B cell (primary cell): ENCODE measurements around the gene ZNF496. TPM values are rescaled to one million over a fixed set of nuclear protein-coding genes. Genes with fewer than 3 reads are reported as not detected.

Experiments used
- ATAC-seq: fragments of 200-7000 bp; cut with Tn5 transposase; one replicate; pipeline ENCODE4 v1.10.0; 2021; ENCODE audit warnings: low read depth, mild to moderate bottlenecking, moderate number of reproducible peaks, moderate library complexity
- CTCF ChIA-PET: fragments of 350-600 bp; sonication (Branson Sonifier 250); formaldehyde crosslinking; loops from one replicate; lab custom pipeline; 2021; ENCODE audit warnings: antibody characterized with exemption, inconsistent platforms; lab: Charles Lee
- POLR2A ChIA-PET: fragments of 350-600 bp; sonication (Branson Sonifier 250); formaldehyde crosslinking; loops from one replicate; lab custom pipeline; 2021; ENCODE audit warnings: antibody characterized with exemption; lab: Charles Lee
- DNase-seq: peaks from one replicate; pipeline ENCODE4 v3.0.0; 2013
- H2AFZ ChIP-seq: 2 replicates; pipeline ENCODE4 v1.6.1; 2012; ENCODE audit warnings: mild to moderate bottlenecking, low read depth, low read length; ENCODE audit not compliant: insufficient read depth, poor library complexity, severe bottlenecking
- H3K27ac ChIP-seq, 2 donors: 1 replicate in 1 of 2; 2 replicates in 1 of 2; pipeline ENCODE4 v1.5.1; 2012 to 2013; ENCODE audit warnings: low read length in 2 of 2, mild to moderate bottlenecking in 2 of 2, moderate library complexity in 1 of 2
- H3K27me3 ChIP-seq, 4 experiments: fragments of 200-600 bp in 1 of 4; sonication (generic) in 1 of 4; replicated peaks in 1 of 4; 1 replicate in 2 of 4; 2 replicates in 2 of 4; pipeline versions ENCODE4 v1.6.1 to v1.7.0; 2013 to 2016; ENCODE audit warnings: low read length in 3 of 4, mild to moderate bottlenecking in 2 of 4, mixed read lengths in 1 of 4, moderate library complexity in 1 of 4; ENCODE audit not compliant: insufficient read depth in 4 of 4, control insufficient read depth in 3 of 4; ENCODE audit errors: control extremely low read depth in 1 of 4
- H3K36me3 ChIP-seq, 2 experiments: replicated peaks in 1 of 2; 1 replicate in 1 of 2; 2 replicates in 1 of 2; pipeline versions ENCODE4 v1.6.1 to v1.7.1; 2013; ENCODE audit warnings: low read length in 1 of 2; ENCODE audit not compliant: insufficient read depth in 2 of 2, control insufficient read depth in 1 of 2; ENCODE audit errors: control extremely low read depth in 1 of 2, extremely low read depth in 1 of 2
- H3K4me1 ChIP-seq, 2 donors: fragments of 200-600 bp in 1 of 2; sonication (generic) in 1 of 2; 1 replicate in 1 of 2; 2 replicates in 1 of 2; pipeline versions ENCODE4 v1.5.1 to v1.6.1; 2013 to 2017; ENCODE audit warnings: low read length in 2 of 2; ENCODE audit not compliant: control insufficient read depth in 2 of 2, insufficient read depth in 2 of 2
- H3K4me2 ChIP-seq: replicated peaks from 2 replicates; pipeline ENCODE3; 2012; ENCODE audit warnings: mild to moderate bottlenecking, low read depth, low read length; ENCODE audit not compliant: poor library complexity, severe bottlenecking
- H3K4me3 ChIP-seq, 5 experiments: fragments of 200-600 bp in 1 of 5; sonication (generic) in 1 of 5; 1 replicate in 3 of 5; 2 replicates in 2 of 5; pipeline versions ENCODE4 v1.5.1 to v1.7.0; 2011 to 2016; ENCODE audit warnings: low read length in 4 of 5, mild to moderate bottlenecking in 4 of 5, low read depth in 2 of 5, control low read depth in 1 of 5, moderate library complexity in 1 of 5; ENCODE audit not compliant: insufficient read depth in 1 of 5; ENCODE audit errors: control extremely low read depth in 1 of 5, extremely low read depth in 1 of 5
- H3K79me2 ChIP-seq: fragments of 200-600 bp; sonication (generic); one replicate; pipeline ENCODE4 v1.6.0; 2016; ENCODE audit warnings: low read length; ENCODE audit not compliant: control insufficient read depth, insufficient read depth
- H3K9ac ChIP-seq: fragments of 200-600 bp; sonication (generic); 2 replicates; pipeline ENCODE4 v1.6.1; 2017; ENCODE audit warnings: mild to moderate bottlenecking, low read length, moderate library complexity
- H3K9me3 ChIP-seq, 3 donors: one replicate each; pipeline versions ENCODE4 v1.6.1 to v1.7.1; 2013; ENCODE audit warnings: low read length in 2 of 3; ENCODE audit not compliant: control insufficient read depth in 2 of 3, insufficient read depth in 1 of 3; ENCODE audit errors: control extremely low read depth in 1 of 3
- H4K20me1 ChIP-seq: 2 replicates; pipeline ENCODE4 v1.6.0; 2012; ENCODE audit warnings: mild to moderate bottlenecking, low read length; ENCODE audit not compliant: insufficient read depth, control insufficient read depth, poor library complexity, severe bottlenecking
- H3K27ac Mint-ChIP-seq: one replicate; pipeline ENCODE4 v1.8.0; 2021; ENCODE audit warnings: mixed read lengths
- H3K27me3 Mint-ChIP-seq: one replicate; pipeline ENCODE4 v1.8.0; 2021; ENCODE audit warnings: mixed read lengths
- H3K4me1 Mint-ChIP-seq: one replicate; pipeline ENCODE4 v1.8.0; 2021; ENCODE audit warnings: mixed read lengths
- H3K4me3 Mint-ChIP-seq: one replicate; pipeline ENCODE4 v1.8.0; 2021; ENCODE audit warnings: mixed read lengths
- H3K9me3 Mint-ChIP-seq: one replicate; pipeline ENCODE4 v1.8.0; 2022; ENCODE audit warnings: mixed read lengths; ENCODE audit not compliant: insufficient read depth
- CTCF ChIP-seq: fragments of 200-600 bp; IDR thresholded peaks from one replicate; pipeline ENCODE4 v1.8.0; 2022; ENCODE audit warnings: antibody characterized with exemption, mild to moderate bottlenecking
- EZH2 ChIP-seq: IDR thresholded peaks from 2 replicates; pipeline ENCODE4 v1.6.1; 2012; ENCODE audit warnings: borderline replicate concordance, low read depth, mild to moderate bottlenecking, moderate library complexity, low read length; ENCODE audit not compliant: insufficient read depth, poor library complexity, severe bottlenecking
- WGBS: methylation state at CpG from one replicate; pipeline ENCODE4 v1.1.5; 2013; ENCODE audit warnings: missing lambda C conversion rate; ENCODE audit not compliant: insufficient coverage; 5-methylcytosine and 5-hydroxymethylcytosine counted together
- intact Hi-C: fragments of 100-400 bp; cut with micrococcal nuclease; formaldehyde crosslinking; loops from one replicate; pipeline ENCODE4 v1.10.0; 2022
- polyA plus RNA-seq: library from polyadenylated mRNA; depleted of rRNA; stranded (reverse); fragments of >200 nt; gene quantifications from 2 replicates; pipeline ENCODE4 v1.2.3, GENCODE V29; 2012
- total RNA-seq, 2 donors: library from RNA; stranded (reverse); fragments of 120-200 nt in 1 of 2; gene quantifications; 1 replicate in 1 of 2; 2 replicates in 1 of 2; pipeline versions ENCODE4 v1.2.3 to v1.2.4, GENCODE V29; 2013 to 2022

Gene ZNF496
- total and polyA plus RNA-seq, 2 donors (not counting 1 experiment from before 2014, with no cell fraction given), result 9.9 to 22.6 TPM

- Mint-ChIP-seq H3K4me3 (no peak overlapping the region), H3K9me3 (peaks cover 8% of the 10 kb centered on the region), H3K4me1 (no peaks in the 10 kb centered on the region), H3K27ac (no peak overlapping the region), H3K27me3 (peaks cover 6% of the 10 kb centered on the region)
- no peaks in the 10 kb centered on the region for H3K27me3 ChIP-seq
- no peak for DNase-seq
- H3K9ac ChIP-seq, result no peak overlapping the region
- peaks cover 0 to 22% (median 2%) of the 10 kb centered on the region in 3 donors for H3K9me3 ChIP-seq
- ChIA-PET POLR2A (interaction anchor here (0.6 kb wide), 1 partner anchor 1112 kb away, joined by 3 read pairs; no protein-coding TSS in a partner anchor), CTCF (no interaction called here)
- no peak overlapping the region for H3K4me2 ChIP-seq
- H4K20me1 ChIP-seq, result no peaks in the 10 kb centered on the region
- ATAC-seq, result no peak
- H2AFZ ChIP-seq, result no peak overlapping the region
- no peaks in the 10 kb centered on the region for H3K79me2 ChIP-seq
- no peak overlapping the region for H3K4me3 ChIP-seq
- no peaks in the 10 kb centered on the region for H3K36me3 ChIP-seq
- H3K27ac ChIP-seq, result no peak overlapping the region
- TF ChIP-seq CTCF (no peak), EZH2 (no peak)
- no peaks in the 10 kb centered on the region for H3K4me1 ChIP-seq
- intact Hi-C loops, result no loop called here
Observed at GRCh38 chr1:247269133-247269532, 62.5 kb downstream of the ZNF496 start.

GRCh38 chr1:247268390-247269045 is 63.1 kb downstream of the ZNF496 start:
- Histone ChIP-seq H3K36me3 (no peaks in the 10 kb centered on the region), H3K79me2 (no peaks in the 10 kb centered on the region), H3K4me3 (no peak overlapping the region), H3K27me3 (no peaks in the 10 kb centered on the region), H3K9me3 (peaks cover 0 to 22% (median 2%) of the 10 kb centered on the region in 3 donors), H2AFZ (no peak overlapping the region), H4K20me1 (no peaks in the 10 kb centered on the region), H3K4me1 (no peaks in the 10 kb centered on the region), H3K9ac (no peak overlapping the region), H3K27ac (no peak overlapping the region), H3K4me2 (no peak overlapping the region)
- no peak for ATAC-seq
- 93% methylated on average over 2 of the region's 2 CpGs for WGBS
- H3K9me3 Mint-ChIP-seq, result peaks cover 8% of the 10 kb centered on the region
- POLR2A ChIA-PET, result interaction anchor here (0.6 kb wide), 1 partner anchor 1112 kb away, joined by 3 read pairs; no protein-coding TSS in a partner anchor
- TF ChIP-seq EZH2, result no peak
- no peak overlapping the region for H3K27ac Mint-ChIP-seq
- H3K4me3 Mint-ChIP-seq, result no peak overlapping the region
- CTCF ChIA-PET, result no interaction called here
- peaks cover 6% of the 10 kb centered on the region for H3K27me3 Mint-ChIP-seq
- H3K4me1 Mint-ChIP-seq, result no peaks in the 10 kb centered on the region
- intact Hi-C loops, result no loop called here
- DNase-seq, result no peak
